ENCODE results near the gene ETNPPL.

DNA sequence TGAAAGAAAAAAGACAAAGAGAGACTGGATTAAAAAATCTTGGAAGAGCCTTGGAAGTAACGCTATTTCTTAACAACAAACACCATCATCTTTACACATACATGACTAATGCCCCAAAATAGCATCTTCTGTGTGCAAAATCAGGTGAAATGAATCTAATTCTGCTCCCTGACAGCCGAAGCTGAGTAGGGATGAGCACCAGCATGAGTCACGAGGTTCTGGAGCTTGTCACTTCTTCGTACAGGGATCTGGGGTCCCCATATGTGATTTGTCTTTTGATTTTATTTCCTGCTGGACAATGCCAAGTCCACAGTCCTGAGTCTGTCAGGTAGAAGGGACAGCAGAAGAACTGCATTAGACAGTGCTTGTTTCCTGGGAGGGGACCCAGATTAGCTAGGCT is 56.6 kb downstream of the ETNPPL start:
- TF ChIP-seq CTCF (IDR thresholded peaks at IDR 0.05; ENCODE audit: low read depth, low read length) (no peak), EZH2phosphoT487 (IDR thresholded peaks at IDR 0.05; ENCODE audit: low read depth) (no peak)

Data from OCI-LY3 (cell line).